WTC11 (cell line): ENCODE results near the gene SRSF4. TPM values are rescaled to one million over a fixed set of nuclear protein-coding genes. Genes with fewer than 3 reads are reported as not detected.

Experiments
- ATAC-seq: fragments of 200-7000 bp; cut with Tn5 transposase; 2 replicates; pipeline ENCODE4 v1.10.0; 2021; ENCODE audit warnings: mild to moderate bottlenecking, moderate library complexity
- CTCF ChIA-PET: fragments of 300-600 bp; sonication (Branson Sonifier 250); formaldehyde crosslinking; loops from one replicate; lab custom pipeline; 2021; ENCODE audit warnings: antibody characterized with exemption; lab: Charles Lee
- POLR2A ChIA-PET: fragments of 350-600 bp; sonication (Branson Sonifier 250); formaldehyde crosslinking; loops from one replicate; lab custom pipeline; 2021; ENCODE audit warnings: antibody characterized with exemption; lab: Charles Lee
- DNase-seq: peaks from one replicate; pipeline ENCODE4 v3.0.0; 2021; ENCODE audit warnings: low spot score
- H3K27ac Mint-ChIP-seq: 2 replicates; pipeline ENCODE4 v1.8.0; 2021; ENCODE audit warnings: mixed read lengths
- H3K27me3 Mint-ChIP-seq: 2 replicates; pipeline ENCODE4 v1.8.0; 2021; ENCODE audit warnings: low read depth, mild to moderate bottlenecking, moderate library complexity, mixed read lengths
- H3K36me3 Mint-ChIP-seq: 2 replicates; pipeline ENCODE4 v1.8.0; 2021; ENCODE audit warnings: mixed read lengths
- H3K4me1 Mint-ChIP-seq: 2 replicates; pipeline ENCODE4 v1.8.0; 2022; ENCODE audit warnings: mixed read lengths
- H3K4me3 Mint-ChIP-seq: 2 replicates; pipeline ENCODE4 v1.8.0; 2021; ENCODE audit warnings: mild to moderate bottlenecking, moderate library complexity, mixed read lengths
- H3K9me3 Mint-ChIP-seq: 2 replicates; pipeline ENCODE4 v1.8.0; 2021; ENCODE audit warnings: mixed read lengths
- AFF4 ChIP-seq: sonication (generic); formaldehyde crosslinking; IDR thresholded peaks from 2 replicates; pipeline ENCODE4 v1.8.1; 2023; ENCODE audit warnings: mild to moderate bottlenecking, missing genetic modification reagents, borderline replicate concordance
- ARID4B ChIP-seq: sonication (generic); formaldehyde crosslinking; IDR thresholded peaks from 2 replicates; pipeline ENCODE4 v1.8.0; 2023; ENCODE audit warnings: missing genetic modification reagents, mild to moderate bottlenecking, borderline replicate concordance
- ATF6 ChIP-seq: sonication (generic); formaldehyde crosslinking; IDR thresholded peaks from 2 replicates; pipeline ENCODE4 v1.8.1; 2023; ENCODE audit warnings: mild to moderate bottlenecking, missing genetic modification reagents
- CREB1 ChIP-seq: sonication (generic); formaldehyde crosslinking; IDR thresholded peaks from 2 replicates; pipeline ENCODE4 v1.8.0; 2023; ENCODE audit warnings: mild to moderate bottlenecking, missing genetic modification reagents
- E2F4 ChIP-seq: sonication (generic); formaldehyde crosslinking; IDR thresholded peaks from 2 replicates; pipeline ENCODE4 v1.8.1; 2022; ENCODE audit warnings: low read depth, mild to moderate bottlenecking, moderate library complexity, missing genetic modification reagents, borderline replicate concordance
- FOXK1 ChIP-seq: sonication (generic); formaldehyde crosslinking; IDR thresholded peaks from 2 replicates; pipeline ENCODE4 v1.8.0; 2022; ENCODE audit warnings: mild to moderate bottlenecking, moderate library complexity, missing genetic modification reagents
- GABPB1 ChIP-seq: sonication (generic); formaldehyde crosslinking; IDR thresholded peaks from 2 replicates; pipeline ENCODE4 v1.8.1; 2023; ENCODE audit warnings: mild to moderate bottlenecking, missing genetic modification reagents
- GTF2I ChIP-seq: fragments of 250-450 bp; sonication (Bioruptor Pico); conservative IDR thresholded peaks from 2 replicates; pipeline ENCODE4 v1.4.0; 2021; ENCODE audit warnings: mild to moderate bottlenecking
- IRF2 ChIP-seq: sonication (generic); formaldehyde crosslinking; IDR thresholded peaks from 2 replicates; pipeline ENCODE4 v1.8.0; 2022; ENCODE audit warnings: low read depth, missing genetic modification reagents, borderline replicate concordance
- KAT7 ChIP-seq: sonication (generic); formaldehyde crosslinking; IDR thresholded peaks from 2 replicates; pipeline ENCODE4 v1.8.1; 2023; ENCODE audit warnings: missing genetic modification reagents, mild to moderate bottlenecking, borderline replicate concordance
- NFATC4 ChIP-seq: fragments of 250-450 bp; sonication (Bioruptor Pico); IDR thresholded peaks from 2 replicates; pipeline ENCODE4 v1.9.0; 2021; ENCODE audit warnings: mild to moderate bottlenecking
- PRRX2 ChIP-seq: fragments of 250-450 bp; sonication (Bioruptor Pico); IDR thresholded peaks from 2 replicates; pipeline ENCODE4 v1.8.0; 2021; ENCODE audit warnings: mild to moderate bottlenecking
- SMAD3 ChIP-seq: sonication (generic); formaldehyde crosslinking; IDR thresholded peaks from 2 replicates; pipeline ENCODE4 v1.8.0; 2022; ENCODE audit warnings: missing genetic modification reagents, mild to moderate bottlenecking, borderline replicate concordance
- TP53 ChIP-seq: sonication (generic); formaldehyde crosslinking; IDR thresholded peaks from 2 replicates; pipeline ENCODE4 v1.8.1; 2023; ENCODE audit warnings: mild to moderate bottlenecking, missing genetic modification reagents
- ZNF263 ChIP-seq: sonication (generic); formaldehyde crosslinking; IDR thresholded peaks from 2 replicates; pipeline ENCODE4 v1.8.1; 2022; ENCODE audit warnings: low read depth, mild to moderate bottlenecking, moderate library complexity, missing genetic modification reagents
- ZNF317 ChIP-seq: sonication (generic); formaldehyde crosslinking; IDR thresholded peaks from 2 replicates; pipeline ENCODE4 v1.8.1; 2023; ENCODE audit warnings: low read depth, mild to moderate bottlenecking, moderate library complexity, missing genetic modification reagents, borderline replicate concordance
- ZNF671 ChIP-seq: fragments of 250-450 bp; sonication (Bioruptor Pico); IDR thresholded peaks from 2 replicates; pipeline ENCODE4 v1.8.0; 2021; ENCODE audit warnings: mild to moderate bottlenecking
- total RNA-seq: library from RNA; stranded (reverse); gene quantifications from 3 replicates; pipeline ENCODE4 v1.2.3, GENCODE V29; 2021
- TF ChIP-seq, protein P1 (sequence below): sonication (generic); formaldehyde crosslinking; IDR thresholded peaks from 2 replicates; pipeline ENCODE4 v1.8.0; 2022; ENCODE audit warnings: mild to moderate bottlenecking, missing genetic modification reagents
- TF ChIP-seq, protein P2 (sequence below): sonication (generic); formaldehyde crosslinking; conservative IDR thresholded peaks from 2 replicates; pipeline ENCODE4 v1.8.1; 2022; ENCODE audit warnings: mild to moderate bottlenecking, missing genetic modification reagents

Gene SRSF4
- total RNA-seq, 1 experiment from 2014 or later: 99.9 TPM

DNA sequence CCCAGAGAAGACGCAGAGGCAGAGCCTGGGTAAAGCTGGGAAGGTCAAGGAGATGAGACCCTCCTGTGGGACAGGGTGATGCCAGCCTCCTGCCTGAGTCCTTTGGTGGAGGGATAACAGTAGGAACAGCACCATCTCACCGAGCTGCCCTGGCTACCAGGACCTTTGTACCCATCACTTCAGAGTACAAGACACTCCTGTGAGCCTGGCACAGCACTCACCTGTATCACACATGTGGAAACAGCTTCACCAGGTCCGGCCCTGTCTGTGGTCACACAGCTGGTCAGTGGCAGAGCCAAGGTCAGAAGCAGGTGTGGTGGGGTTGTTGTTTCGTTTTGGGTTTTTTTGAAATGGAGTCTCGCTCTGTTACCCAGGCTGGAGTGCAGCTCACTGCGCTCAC is 53.0 kb downstream of the SRSF4 start:
- POLR2A ChIA-PET: no interaction called here
- ATAC-seq: no peak
- CTCF ChIA-PET: interaction anchor here (0.7 to 1.1 kb wide), 2 partner anchors 69 to 247 kb away, joined by 3 to 6 read pairs; no protein-coding TSS in a partner anchor
- no peak for TF ChIP-seq ZNF263 (CRISPR knock-in tag)
- TF ChIP-seq IRF2: no peak
- TF ChIP-seq, protein P1, sequence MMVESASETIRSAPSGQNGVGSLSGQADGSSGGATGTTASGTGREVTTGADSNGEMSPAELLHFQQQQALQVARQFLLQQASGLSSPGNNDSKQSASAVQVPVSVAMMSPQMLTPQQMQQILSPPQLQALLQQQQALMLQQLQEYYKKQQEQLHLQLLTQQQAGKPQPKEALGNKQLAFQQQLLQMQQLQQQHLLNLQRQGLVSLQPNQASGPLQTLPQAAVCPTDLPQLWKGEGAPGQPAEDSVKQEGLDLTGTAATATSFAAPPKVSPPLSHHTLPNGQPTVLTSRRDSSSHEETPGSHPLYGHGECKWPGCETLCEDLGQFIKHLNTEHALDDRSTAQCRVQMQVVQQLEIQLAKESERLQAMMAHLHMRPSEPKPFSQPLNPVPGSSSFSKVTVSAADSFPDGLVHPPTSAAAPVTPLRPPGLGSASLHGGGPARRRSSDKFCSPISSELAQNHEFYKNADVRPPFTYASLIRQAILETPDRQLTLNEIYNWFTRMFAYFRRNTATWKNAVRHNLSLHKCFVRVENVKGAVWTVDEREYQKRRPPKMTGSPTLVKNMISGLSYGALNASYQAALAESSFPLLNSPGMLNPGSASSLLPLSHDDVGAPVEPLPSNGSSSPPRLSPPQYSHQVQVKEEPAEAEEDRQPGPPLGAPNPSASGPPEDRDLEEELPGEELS (CRISPR knock-in tag): no peak
- no peak for TF ChIP-seq ZNF671 (CRISPR knock-in tag)
- no peak for TF ChIP-seq CREB1
- TF ChIP-seq, protein P2, sequence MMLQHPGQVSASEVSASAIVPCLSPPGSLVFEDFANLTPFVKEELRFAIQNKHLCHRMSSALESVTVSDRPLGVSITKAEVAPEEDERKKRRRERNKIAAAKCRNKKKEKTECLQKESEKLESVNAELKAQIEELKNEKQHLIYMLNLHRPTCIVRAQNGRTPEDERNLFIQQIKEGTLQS (CRISPR knock-in tag): no peak
- no peak for TF ChIP-seq NFATC4 (CRISPR knock-in tag)
- no peak for TF ChIP-seq ARID4B (CRISPR knock-in tag)
- no peak for TF ChIP-seq ZNF317 (CRISPR knock-in tag)
- TF ChIP-seq KAT7: no peak
- TF ChIP-seq GABPB1 (CRISPR knock-in tag): no peak
- no peak for TF ChIP-seq ATF6
- TF ChIP-seq GTF2I (CRISPR knock-in tag): no peak
- TF ChIP-seq PRRX2 (CRISPR knock-in tag): no peak
- no peak for TF ChIP-seq E2F4 (CRISPR knock-in tag)
- TF ChIP-seq AFF4: no peak
- TF ChIP-seq TP53: no peak
- no peak for TF ChIP-seq SMAD3
- TF ChIP-seq FOXK1 (CRISPR knock-in tag): no peak
- H3K9me3 Mint-ChIP-seq: no peaks in the 10 kb centered on the region
- no peak overlapping the region for H3K27ac Mint-ChIP-seq
- H3K36me3 Mint-ChIP-seq: no peaks in the 10 kb centered on the region
- H3K4me1 Mint-ChIP-seq: peaks cover 14% of the 10 kb centered on the region
- no peak overlapping the region for H3K4me3 Mint-ChIP-seq
- DNase-seq: no peak
- peaks cover 4% of the 10 kb centered on the region; the same call in 1 of the 2 replicates for H3K27me3 Mint-ChIP-seq
